Placental pericyte (primary cell): ENCODE results near the gene PRR23A. TPM values are rescaled to one million over a fixed set of nuclear protein-coding genes. Genes with fewer than 3 reads are reported as not detected.

Experiments used
- total RNA-seq: library from RNA; depleted of rRNA; stranded (reverse); fragments of >200 nt; gene quantifications from 2 replicates; pipeline ENCODE4 v1.2.3, GENCODE V29; 2012

The PRR23A gene
- not detected in 2 replicates for total RNA-seq

GRCh38 chr3:139006051-139006716 is at the start of gene PRR23A:
Gene PRR23A (minus strand): TSS chr3:139006268. CDS start chr3:139006268, 0 bp downstream.

GRCh38 chr3:139044366-139045210 is 38.5 kb upstream of the PRR23A start, which contains the start of gene PRR23C:
Gene PRR23C (minus strand): TSS chr3:139044892. CDS start chr3:139044620, 272 bp downstream.

GRCh38 chr3:139020868-139021234 is 14.8 kb upstream of the PRR23A start, which contains the start of gene PRR23B:
Gene PRR23B (minus strand): TSS chr3:139020926. CDS start chr3:139020661, 265 bp downstream.

Other genes starting within 250 kb of the PRR23A start
- gene PIK3CB, start 171.3 kb downstream of the PRR23A start, total RNA-seq, result 12.2 and 13.1 TPM in 2 replicates
- 0.44 and 18.2 TPM in 2 replicates for gene FOXL2, start 59.1 kb downstream of the PRR23A start, total RNA-seq
- gene FOXL2NB, start 59.1 kb downstream of the PRR23A start, total RNA-seq, result 0.66 and 24.1 TPM in 2 replicates
- gene PRR23B, start 14.7 kb upstream of the PRR23A start, total RNA-seq, result not detected in 2 replicates
- gene PRR23C, start 38.6 kb upstream of the PRR23A start, total RNA-seq, result not detected in 2 replicates